Fibroblast of lung (primary cell): ENCODE data around the gene TEX29. TPM values are rescaled to one million over a fixed set of nuclear protein-coding genes. Genes with fewer than 3 reads are reported as not detected.
A peak's percentile ranks its signal among the peaks of the same experiment; 100 is the strongest.

Experiments used
- DNase-seq, 2 donors: peaks; one replicate each; pipeline versions ENCODE4 v3.0.0 to v3.0.0-alpha.2; 2010; ENCODE audit warnings: low read depth in 2 of 2
- H2AFZ ChIP-seq: 2 replicates; pipeline ENCODE4 v1.5.1; 2012; ENCODE audit warnings: low read length, control low read depth, inconsistent platforms
- H3K27ac ChIP-seq: 2 replicates; pipeline ENCODE4 v1.5.1; 2011; ENCODE audit warnings: low read length, control low read depth; ENCODE audit not compliant: insufficient read depth
- H3K27me3 ChIP-seq: 2 replicates; pipeline ENCODE4 v1.5.1; 2011; ENCODE audit warnings: mild to moderate bottlenecking, low read length; ENCODE audit not compliant: control insufficient read depth, insufficient read depth
- H3K36me3 ChIP-seq: 2 replicates; pipeline ENCODE4 v1.5.1; 2011; ENCODE audit warnings: low read length; ENCODE audit not compliant: control insufficient read depth, insufficient read depth
- H3K4me1 ChIP-seq: 2 replicates; pipeline ENCODE4 v1.5.1; 2011; ENCODE audit warnings: low read length; ENCODE audit not compliant: control insufficient read depth, insufficient read depth; ENCODE audit errors: extremely low read depth
- H3K4me2 ChIP-seq: 2 replicates; pipeline ENCODE4 v1.5.1; 2011; ENCODE audit warnings: low read length, control low read depth; ENCODE audit not compliant: insufficient read depth; ENCODE audit errors: extremely low read depth
- H3K4me3 ChIP-seq, 4 experiments: fragments of 200-600 bp in 1 of 4; sonication (generic) in 1 of 4; replicated peaks in 1 of 4; 2 replicates each; pipeline ENCODE4 v1.5.1; 2011 to 2016; ENCODE audit warnings: low read length in 4 of 4, low read depth in 3 of 4, mild to moderate bottlenecking in 3 of 4, control low read depth in 2 of 4, inconsistent platforms in 1 of 4, mixed read lengths in 1 of 4; ENCODE audit not compliant: insufficient read depth in 1 of 4; ENCODE audit errors: control extremely low read depth in 1 of 4
- H3K79me2 ChIP-seq: 2 replicates; pipeline ENCODE4 v1.5.1; 2012; ENCODE audit warnings: mild to moderate bottlenecking, low read length, inconsistent platforms; ENCODE audit not compliant: control insufficient read depth, insufficient read depth
- H3K9ac ChIP-seq: 2 replicates; pipeline ENCODE4 v1.5.1; 2011; ENCODE audit warnings: mild to moderate bottlenecking, low read length, control low read depth; ENCODE audit not compliant: insufficient read depth
- H3K9me3 ChIP-seq: 2 replicates; pipeline ENCODE4 v1.5.1; 2012; ENCODE audit warnings: low read depth, low read length; ENCODE audit not compliant: control insufficient read depth, insufficient read depth
- H4K20me1 ChIP-seq: 2 replicates; pipeline ENCODE4 v1.5.1; 2011; ENCODE audit warnings: low read length; ENCODE audit not compliant: control insufficient read depth, insufficient read depth; ENCODE audit errors: extremely low read depth
- EZH2 ChIP-seq: IDR thresholded peaks from 2 replicates; pipeline ENCODE4 v1.5.1; 2012; ENCODE audit warnings: low read length, control low read depth, mild to moderate bottlenecking; ENCODE audit errors: missing control alignments
- polyA plus RNA-seq, 2 donors: library from polyadenylated mRNA; depleted of rRNA in 1 of 2; stranded (reverse) in 1 of 2; unstranded in 1 of 2; fragments of >200 nt; gene quantifications; 2 replicates each; pipeline ENCODE4 v1.2.1, GENCODE V29; 2011 to 2012; ENCODE audit warnings: missing spikeins in 1 of 2
- total RNA-seq: library from RNA; depleted of rRNA; stranded (reverse); fragments of >200 nt; gene quantifications from 2 replicates; pipeline ENCODE4 v1.2.1, GENCODE V29; 2014
- TF ChIP-seq, protein P1 (sequence below), 2 donors: IDR thresholded peaks in 1 of 2; conservative IDR thresholded peaks in 1 of 2; 1 replicate in 1 of 2; 2 replicates in 1 of 2; pipeline ENCODE4 v1.5.1; 2011 to 2012; ENCODE audit warnings: low read length in 2 of 2, control low read depth in 1 of 2, inconsistent platforms in 1 of 2, low read depth in 1 of 2, mild to moderate bottlenecking in 1 of 2

Gene TEX29
- total and polyA plus RNA-seq, 2 donors (not counting 1 experiment from before 2014, with no cell fraction given) = 0.66 to 1.7 TPM

DNA sequence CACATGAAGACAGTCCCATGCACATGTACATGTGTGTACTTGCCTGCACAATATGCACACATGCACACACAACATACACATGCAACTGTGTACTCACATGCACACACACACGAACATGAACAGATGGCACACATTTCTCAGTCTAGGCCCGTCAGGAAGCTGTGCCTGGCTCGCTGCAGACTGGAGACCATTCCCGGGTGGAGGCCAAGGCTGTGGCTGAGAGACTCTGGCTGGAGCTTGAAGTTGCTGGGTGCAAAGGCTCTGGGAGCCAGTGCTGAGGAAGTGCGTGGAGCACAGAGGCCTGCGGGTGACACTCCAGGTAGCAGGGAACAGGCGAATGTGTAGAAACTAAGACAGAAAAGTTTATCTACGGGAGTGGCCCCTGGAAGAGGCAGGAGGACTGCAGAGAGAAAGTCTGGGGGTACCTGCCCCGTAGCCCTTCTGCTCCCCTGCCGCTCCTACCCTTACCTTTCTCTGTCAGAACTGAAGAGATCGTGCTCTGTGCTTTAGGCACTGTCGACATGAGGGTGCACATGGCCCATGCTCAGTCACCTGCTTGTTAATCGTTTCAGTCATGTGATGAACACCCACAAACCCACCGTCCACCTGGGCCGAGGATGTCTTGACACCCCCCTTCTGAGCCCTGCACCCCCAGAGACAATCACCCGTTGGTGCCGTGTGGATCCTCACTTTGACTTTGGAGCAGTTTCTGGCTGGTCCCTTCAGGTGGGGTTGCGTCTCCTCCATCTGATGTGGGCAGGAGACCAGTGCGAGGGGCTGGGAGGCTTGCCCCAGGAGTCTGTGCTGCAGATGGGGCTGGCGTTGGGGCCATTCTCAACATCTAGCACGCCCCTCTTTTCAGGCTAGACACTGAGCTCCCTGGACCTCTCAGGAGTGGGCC, 69.4 kb downstream of the TEX29 start:
- Histone ChIP-seq H3K4me2 (no peak overlapping the region), H3K4me1 (no peaks in the 10 kb centered on the region), H3K4me3 (no peak overlapping the region), H3K36me3 (no peaks in the 10 kb centered on the region), H3K27me3 (no peaks in the 10 kb centered on the region), H4K20me1 (no peaks in the 10 kb centered on the region), H3K79me2 (no peaks in the 10 kb centered on the region), H3K9me3 (no peaks in the 10 kb centered on the region), H3K27ac (no peak overlapping the region), H2AFZ (no peak overlapping the region), H3K9ac (no peak overlapping the region)
- TF ChIP-seq, protein P1, sequence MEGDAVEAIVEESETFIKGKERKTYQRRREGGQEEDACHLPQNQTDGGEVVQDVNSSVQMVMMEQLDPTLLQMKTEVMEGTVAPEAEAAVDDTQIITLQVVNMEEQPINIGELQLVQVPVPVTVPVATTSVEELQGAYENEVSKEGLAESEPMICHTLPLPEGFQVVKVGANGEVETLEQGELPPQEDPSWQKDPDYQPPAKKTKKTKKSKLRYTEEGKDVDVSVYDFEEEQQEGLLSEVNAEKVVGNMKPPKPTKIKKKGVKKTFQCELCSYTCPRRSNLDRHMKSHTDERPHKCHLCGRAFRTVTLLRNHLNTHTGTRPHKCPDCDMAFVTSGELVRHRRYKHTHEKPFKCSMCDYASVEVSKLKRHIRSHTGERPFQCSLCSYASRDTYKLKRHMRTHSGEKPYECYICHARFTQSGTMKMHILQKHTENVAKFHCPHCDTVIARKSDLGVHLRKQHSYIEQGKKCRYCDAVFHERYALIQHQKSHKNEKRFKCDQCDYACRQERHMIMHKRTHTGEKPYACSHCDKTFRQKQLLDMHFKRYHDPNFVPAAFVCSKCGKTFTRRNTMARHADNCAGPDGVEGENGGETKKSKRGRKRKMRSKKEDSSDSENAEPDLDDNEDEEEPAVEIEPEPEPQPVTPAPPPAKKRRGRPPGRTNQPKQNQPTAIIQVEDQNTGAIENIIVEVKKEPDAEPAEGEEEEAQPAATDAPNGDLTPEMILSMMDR (conservative IDR thresholded peaks at IDR 0.05 in 1 of 2, IDR thresholded peaks at IDR 0.05 in 1 of 2; ENCODE audit: low read depth in 1 of 2, low read length in 2 of 2) = no peak
- TF ChIP-seq EZH2 = no peak
- no peak for DNase-seq

DNA sequence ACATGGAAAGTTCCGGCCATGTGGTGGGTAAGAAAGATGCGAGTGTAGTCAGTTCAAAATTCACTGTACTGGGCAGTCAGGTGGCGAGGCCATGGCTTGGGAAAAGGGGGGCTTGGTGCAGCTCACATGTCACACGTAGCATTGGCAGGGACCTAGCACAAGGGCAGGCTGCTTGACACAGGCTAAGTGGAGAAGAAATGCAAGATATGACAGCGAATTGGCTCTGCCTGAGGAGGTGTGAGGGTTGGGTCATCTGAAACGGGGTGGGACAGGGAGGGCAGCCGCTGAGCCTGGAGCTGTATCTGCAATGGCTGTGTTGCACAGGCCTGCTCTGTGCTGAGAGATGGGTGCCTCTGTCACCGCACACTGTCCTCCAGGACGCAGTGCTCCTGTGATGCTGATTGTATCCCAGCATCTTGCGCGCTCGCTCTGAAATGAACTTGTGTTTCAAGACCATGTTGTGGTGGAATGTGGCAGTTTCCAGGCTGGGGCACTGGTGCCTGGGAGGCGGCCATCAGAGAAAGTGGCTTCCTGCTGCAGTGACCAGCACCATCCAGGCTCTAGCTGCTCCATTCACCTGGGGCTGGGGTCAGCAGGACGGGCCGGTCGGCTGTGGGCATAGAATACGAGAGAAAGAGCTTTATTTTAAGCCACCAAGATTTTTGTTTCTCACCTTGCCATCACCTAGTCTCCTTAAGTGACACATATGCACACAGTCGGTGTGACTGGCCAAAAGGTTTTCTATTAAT, 70.3 kb downstream of the TEX29 start:
- no peak overlapping the region for H3K9ac ChIP-seq
- H2AFZ ChIP-seq = no peak overlapping the region
- no peaks in the 10 kb centered on the region for H3K4me1 ChIP-seq
- H3K4me3 ChIP-seq = no peak overlapping the region
- H3K36me3 ChIP-seq = no peaks in the 10 kb centered on the region
- no peak overlapping the region for H3K4me2 ChIP-seq
- no peaks in the 10 kb centered on the region for H3K27me3 ChIP-seq
- no peak for DNase-seq
- TF ChIP-seq, protein P1 (conservative IDR thresholded peaks at IDR 0.05 in 1 of 2, IDR thresholded peaks at IDR 0.05 in 1 of 2; ENCODE audit: low read depth in 1 of 2, low read length in 2 of 2) = no peak
- no peak for TF ChIP-seq EZH2
- H3K9me3 ChIP-seq = no peaks in the 10 kb centered on the region
- H3K79me2 ChIP-seq = no peaks in the 10 kb centered on the region
- no peak overlapping the region for H3K27ac ChIP-seq
- H4K20me1 ChIP-seq = no peaks in the 10 kb centered on the region

DNA sequence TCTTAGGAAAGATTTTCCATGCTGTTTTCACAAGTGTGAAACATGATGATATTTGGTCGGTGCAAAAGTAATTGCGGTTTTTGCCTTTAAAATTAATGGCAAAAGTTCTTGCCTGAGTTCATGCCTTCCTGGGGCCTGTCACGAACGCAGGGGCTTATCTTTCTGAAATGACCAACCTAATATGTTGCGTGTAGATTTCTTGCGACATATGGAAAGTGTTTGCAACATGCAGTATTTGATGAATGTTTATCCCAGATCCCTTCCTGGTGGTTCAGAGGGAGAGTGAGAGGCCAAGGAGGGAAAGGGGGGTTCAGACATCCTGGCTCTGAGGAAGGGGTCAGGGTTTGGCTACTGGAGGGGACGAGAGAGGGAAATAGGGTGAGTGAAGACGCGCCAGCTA, 72.0 kb downstream of the TEX29 start:
- no peak for TF ChIP-seq EZH2
- TF ChIP-seq, protein P1 (conservative IDR thresholded peaks at IDR 0.05 in 1 of 2, IDR thresholded peaks at IDR 0.05 in 1 of 2; ENCODE audit: low read depth in 1 of 2, low read length in 2 of 2) = no peak
- H3K27me3 ChIP-seq = no peaks in the 10 kb centered on the region
- no peaks in the 10 kb centered on the region for H3K36me3 ChIP-seq
- no peaks in the 10 kb centered on the region for H3K9me3 ChIP-seq
- DNase-seq = peak in 1 of 2 donors; percentile 28
- H3K27ac ChIP-seq = no peak overlapping the region
- H3K4me2 ChIP-seq = no peak overlapping the region
- H2AFZ ChIP-seq = no peak overlapping the region
- no peaks in the 10 kb centered on the region for H4K20me1 ChIP-seq
- H3K9ac ChIP-seq = no peak overlapping the region
- no peaks in the 10 kb centered on the region for H3K4me1 ChIP-seq
- no peak overlapping the region for H3K4me3 ChIP-seq
- no peaks in the 10 kb centered on the region for H3K79me2 ChIP-seq
